Body of pancreas (tissue), 4 donors: Measurements from ENCODE around the gene SETD6.

Source experiments
- CTCF ChIP-seq, 7 experiments: fragments of 450-650 bp in 4 of 7; fragments of 200-600 bp in 3 of 7; sonication (generic) in 3 of 7; IDR thresholded peaks; one replicate each; pipeline ENCODE4 v1.5.1; 2016 to 2019; ENCODE audit warnings: antibody characterized with exemption in 7 of 7
- POLR2A ChIP-seq, 3 donors: fragments of 450-650 bp; IDR thresholded peaks; one replicate each; pipeline ENCODE4 v1.6.1; 2016; ENCODE audit warnings: antibody characterized with exemption in 3 of 3, mild to moderate bottlenecking in 2 of 3

DNA sequence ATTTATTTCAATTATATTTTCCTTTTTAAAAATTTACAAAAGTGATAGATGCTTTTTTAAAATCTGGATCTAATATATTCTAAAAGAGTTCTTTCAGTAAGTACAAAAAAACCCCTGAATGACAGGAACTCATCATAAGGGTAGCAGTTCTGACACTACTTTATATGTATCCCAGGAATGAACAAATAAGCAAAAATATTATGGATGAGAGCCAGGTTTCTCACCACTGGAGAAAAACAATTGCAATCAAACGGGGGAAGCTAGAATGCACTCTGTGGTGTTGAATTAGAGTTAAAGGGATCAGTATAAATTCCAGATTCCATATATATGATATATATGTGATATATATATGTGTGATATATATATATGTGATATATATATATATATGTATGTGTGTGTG, 38.5 kb upstream of the SETD6 start:
- TF ChIP-seq CTCF (IDR thresholded peaks at IDR 0.05), result no peak
- no peak for TF ChIP-seq POLR2A (IDR thresholded peaks at IDR 0.05)
